Esophagus squamous epithelium (tissue), 5 donors: ENCODE results near the gene PNCK. TPM values are rescaled to one million over a fixed set of nuclear protein-coding genes. Genes with fewer than 3 reads are reported as not detected.

ENCODE experiments used
- DNase-seq: peaks from one replicate; lab custom pipeline; 2025; lab: John Stamatoyannopoulos, UW
- H3K27ac ChIP-seq, 4 donors: fragments of 200-600 bp; sonication (generic); one replicate each; pipeline ENCODE4 v1.5.1; 2016 to 2019; ENCODE audit warnings: mild to moderate bottlenecking in 1 of 4
- H3K27me3 ChIP-seq, 4 donors: fragments of 200-600 bp; sonication (generic); 1 replicate in 3 of 4; 2 replicates in 1 of 4; pipeline versions ENCODE4 v1.5.1 to v1.6.0; 2017 to 2021; ENCODE audit warnings: antibody characterized with exemption in 1 of 4
- H3K36me3 ChIP-seq, 3 donors: fragments of 200-600 bp; sonication (generic); one replicate each; pipeline ENCODE4 v1.5.1; 2016 to 2019
- H3K4me1 ChIP-seq, 3 donors: fragments of 200-600 bp; sonication (generic); one replicate each; pipeline ENCODE4 v1.5.1; 2017 to 2019
- H3K4me3 ChIP-seq, 4 donors: fragments of 200-600 bp; sonication (generic); 1 replicate in 3 of 4; 2 replicates in 1 of 4; pipeline ENCODE4 v1.5.1; 2016 to 2019; ENCODE audit warnings: mild to moderate bottlenecking in 2 of 4, moderate library complexity in 1 of 4
- H3K9me3 ChIP-seq, 3 donors: fragments of 200-600 bp; sonication (generic); one replicate each; pipeline ENCODE4 v1.5.1; 2016 to 2019
- POLR2A ChIP-seq, 4 donors: fragments of 450-650 bp; IDR thresholded peaks; one replicate each; pipeline ENCODE4 v1.6.1; 2017; ENCODE audit warnings: antibody characterized with exemption in 4 of 4, mild to moderate bottlenecking in 4 of 4, moderate library complexity in 3 of 4
- WGBS, 2 donors: methylation state at CpG; one replicate each; pipeline ENCODE4 v1.1.5; 2018; 5-methylcytosine and 5-hydroxymethylcytosine counted together
- intact Hi-C: fragments of 100-400 bp; cut with DNase I; formaldehyde crosslinking; loops from one replicate; pipeline ENCODE4 v1.15.0; 2022
- total RNA-seq, 4 donors: library from RNA; depleted of rRNA; stranded (reverse); fragments of >200 nt; gene quantifications; one replicate each; pipeline ENCODE4 v1.1.0, GENCODE V29; 2016
- TF ChIP-seq, protein P1 (sequence below), 6 experiments: fragments of 450-650 bp in 4 of 6; fragments of 200-600 bp in 2 of 6; sonication (generic) in 2 of 6; IDR thresholded peaks; one replicate each; pipeline ENCODE4 v1.5.1; 2016 to 2019; ENCODE audit warnings: antibody characterized with exemption in 6 of 6, mild to moderate bottlenecking in 4 of 6, moderate library complexity in 4 of 6
- donor health status: DM: yes; HTN: yes; CAD: no.

PNCK gene
- total RNA-seq, 4 donors from 2014 or later, result 0.82 to 5.7 (median 1.5) TPM; not detected in 1

DNA sequence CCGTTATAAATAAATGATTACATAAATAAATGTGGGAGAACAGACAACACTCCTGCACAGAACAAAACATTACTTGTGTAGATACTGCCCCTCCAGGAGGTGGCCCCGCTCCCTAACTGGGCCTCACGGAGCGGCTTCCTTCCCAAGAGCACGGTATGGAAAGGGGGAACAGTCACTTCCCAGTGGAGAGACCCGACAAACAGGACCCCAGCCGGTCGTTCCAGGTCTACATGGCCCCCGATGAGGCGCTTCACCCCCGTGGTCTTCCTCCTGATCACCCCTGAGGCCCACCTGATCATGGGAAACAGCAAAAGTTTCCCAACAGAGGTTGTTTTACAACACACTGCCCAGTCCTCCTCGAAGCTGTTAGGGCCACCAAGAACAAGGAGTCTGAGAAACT, 7.6 kb upstream of the PNCK start:
- Histone ChIP-seq H3K27me3 (no peaks in the 10 kb centered on the region), H3K9me3 (no peaks in the 10 kb centered on the region), H3K27ac (no peak overlapping the region), H3K36me3 (no peaks in the 10 kb centered on the region), H3K4me1 (no peaks in the 10 kb centered on the region), H3K4me3 (no peak overlapping the region)
- no peak for DNase-seq
- intact Hi-C loops, result no loop called here
- 70 to 76% methylated on average over 3 to 11 of the region's 12 CpGs for WGBS, 2 donors
- TF ChIP-seq, protein P1, sequence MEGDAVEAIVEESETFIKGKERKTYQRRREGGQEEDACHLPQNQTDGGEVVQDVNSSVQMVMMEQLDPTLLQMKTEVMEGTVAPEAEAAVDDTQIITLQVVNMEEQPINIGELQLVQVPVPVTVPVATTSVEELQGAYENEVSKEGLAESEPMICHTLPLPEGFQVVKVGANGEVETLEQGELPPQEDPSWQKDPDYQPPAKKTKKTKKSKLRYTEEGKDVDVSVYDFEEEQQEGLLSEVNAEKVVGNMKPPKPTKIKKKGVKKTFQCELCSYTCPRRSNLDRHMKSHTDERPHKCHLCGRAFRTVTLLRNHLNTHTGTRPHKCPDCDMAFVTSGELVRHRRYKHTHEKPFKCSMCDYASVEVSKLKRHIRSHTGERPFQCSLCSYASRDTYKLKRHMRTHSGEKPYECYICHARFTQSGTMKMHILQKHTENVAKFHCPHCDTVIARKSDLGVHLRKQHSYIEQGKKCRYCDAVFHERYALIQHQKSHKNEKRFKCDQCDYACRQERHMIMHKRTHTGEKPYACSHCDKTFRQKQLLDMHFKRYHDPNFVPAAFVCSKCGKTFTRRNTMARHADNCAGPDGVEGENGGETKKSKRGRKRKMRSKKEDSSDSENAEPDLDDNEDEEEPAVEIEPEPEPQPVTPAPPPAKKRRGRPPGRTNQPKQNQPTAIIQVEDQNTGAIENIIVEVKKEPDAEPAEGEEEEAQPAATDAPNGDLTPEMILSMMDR (IDR thresholded peaks at IDR 0.05), result no peak
- no peak for TF ChIP-seq POLR2A (IDR thresholded peaks at IDR 0.05)

DNA sequence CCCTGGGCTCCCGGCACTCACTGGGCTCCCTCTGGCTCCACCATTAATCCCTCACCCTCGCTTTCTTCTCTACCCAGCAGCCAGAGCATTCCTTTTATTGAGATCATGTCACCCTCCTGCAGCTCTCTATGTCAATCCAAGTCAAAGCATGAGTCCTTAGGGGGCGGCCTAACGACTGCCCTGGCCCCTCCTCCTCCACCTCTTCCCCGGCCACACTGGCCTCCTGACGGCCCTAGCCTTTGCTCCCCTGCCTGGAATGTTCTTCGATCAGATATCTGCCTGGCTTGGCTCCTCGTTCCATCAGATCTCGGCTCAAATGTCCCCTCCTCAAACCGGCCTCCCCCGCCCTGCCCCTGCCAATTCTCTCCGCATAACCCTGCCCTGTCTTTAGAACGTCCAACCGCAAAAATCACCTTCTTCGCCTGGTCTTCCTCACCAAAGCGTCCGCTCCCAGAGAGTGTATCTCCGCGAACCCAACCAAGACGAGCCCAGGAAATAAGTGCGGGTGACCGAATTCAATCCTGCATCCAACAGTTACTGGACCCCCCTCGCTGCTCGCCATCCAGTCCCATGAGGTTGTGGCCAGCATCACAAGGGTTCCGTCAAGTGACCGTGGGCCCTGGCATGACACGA, 722 bp upstream of the PNCK start:
- intact Hi-C loops, result no loop called here
- H3K27me3 ChIP-seq, result peaks cover 0 to 33% (median 0%) of the 10 kb centered on the region in 4 donors
- H3K4me3 ChIP-seq, result no peak overlapping the region
- TF ChIP-seq, protein P1 (IDR thresholded peaks at IDR 0.05), result no peak
- TF ChIP-seq POLR2A (IDR thresholded peaks at IDR 0.05), result no peak
- DNase-seq, result no peak
- H3K27ac ChIP-seq, result no peak overlapping the region
- peaks cover 0 to 7% (median 0%) of the 10 kb centered on the region in 3 donors for H3K4me1 ChIP-seq
- WGBS, 2 donors, result 81 to 82% methylated on average over 13 to 27 of the region's 27 CpGs
- H3K36me3 ChIP-seq, result no peaks in the 10 kb centered on the region
- no peaks in the 10 kb centered on the region for H3K9me3 ChIP-seq

DNA sequence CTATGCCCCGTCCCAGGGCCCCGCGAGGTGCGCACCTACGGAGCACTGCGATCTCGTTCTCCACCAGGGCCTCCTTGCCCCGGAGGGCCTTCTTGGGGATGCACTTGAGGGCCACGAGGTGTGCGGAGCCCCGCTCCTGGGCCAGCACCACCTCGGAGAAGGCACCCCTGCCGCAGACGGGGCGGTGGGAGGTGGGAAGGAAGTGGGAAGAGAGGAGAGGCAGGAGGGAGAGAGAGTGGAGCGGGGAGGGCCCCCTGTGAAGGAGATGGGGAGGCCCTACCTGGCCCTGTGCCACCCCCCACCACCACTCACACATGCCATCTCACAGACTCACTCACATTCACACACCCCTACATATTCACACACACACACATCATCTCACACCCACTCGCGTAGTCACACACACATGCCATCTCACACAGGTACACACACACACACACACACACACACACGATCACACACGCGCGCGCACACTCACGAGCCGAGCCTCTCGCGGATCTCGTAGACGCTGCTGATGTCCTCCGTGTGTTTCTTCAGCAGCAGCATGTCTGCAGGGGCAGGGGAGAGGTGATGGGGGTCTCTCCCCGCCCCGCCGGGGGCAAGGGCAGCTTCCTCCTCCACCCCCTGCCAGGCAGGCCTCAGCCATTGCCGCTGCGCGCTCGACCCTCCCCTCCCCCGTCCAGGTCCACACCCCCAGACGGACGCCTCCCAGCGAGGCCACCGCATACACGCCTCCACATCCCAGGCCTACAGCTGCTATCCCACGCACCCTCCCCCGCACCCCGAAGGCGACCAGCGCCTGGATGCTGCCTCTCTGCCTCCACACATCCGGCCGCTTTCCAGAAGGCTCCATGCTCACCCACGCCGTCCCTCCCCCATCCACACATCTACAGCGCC, 834 bp downstream of the PNCK start:
- H3K27me3 ChIP-seq, result peaks cover 0 to 33% (median 0%) of the 10 kb centered on the region in 4 donors
- H3K9me3 ChIP-seq, result no peaks in the 10 kb centered on the region
- peaks cover 0 to 14% (median 0%) of the 10 kb centered on the region in 3 donors for H3K4me1 ChIP-seq
- no peaks in the 10 kb centered on the region for H3K36me3 ChIP-seq
- no peak for TF ChIP-seq POLR2A (IDR thresholded peaks at IDR 0.05)
- TF ChIP-seq, protein P1 (IDR thresholded peaks at IDR 0.05), result no peak
- DNase-seq, result no peak
- peak overlapping the region in 3 of 4 donors; percentile 10 to 40 (median 13) for H3K4me3 ChIP-seq
- H3K27ac ChIP-seq, result peak overlapping the region in 2 of 4 donors; percentile 29 to 34
- intact Hi-C loops, result no loop called here
- WGBS, 2 donors, result 62 to 63% methylated on average over 13 to 18 of the region's 53 CpGs

DNA sequence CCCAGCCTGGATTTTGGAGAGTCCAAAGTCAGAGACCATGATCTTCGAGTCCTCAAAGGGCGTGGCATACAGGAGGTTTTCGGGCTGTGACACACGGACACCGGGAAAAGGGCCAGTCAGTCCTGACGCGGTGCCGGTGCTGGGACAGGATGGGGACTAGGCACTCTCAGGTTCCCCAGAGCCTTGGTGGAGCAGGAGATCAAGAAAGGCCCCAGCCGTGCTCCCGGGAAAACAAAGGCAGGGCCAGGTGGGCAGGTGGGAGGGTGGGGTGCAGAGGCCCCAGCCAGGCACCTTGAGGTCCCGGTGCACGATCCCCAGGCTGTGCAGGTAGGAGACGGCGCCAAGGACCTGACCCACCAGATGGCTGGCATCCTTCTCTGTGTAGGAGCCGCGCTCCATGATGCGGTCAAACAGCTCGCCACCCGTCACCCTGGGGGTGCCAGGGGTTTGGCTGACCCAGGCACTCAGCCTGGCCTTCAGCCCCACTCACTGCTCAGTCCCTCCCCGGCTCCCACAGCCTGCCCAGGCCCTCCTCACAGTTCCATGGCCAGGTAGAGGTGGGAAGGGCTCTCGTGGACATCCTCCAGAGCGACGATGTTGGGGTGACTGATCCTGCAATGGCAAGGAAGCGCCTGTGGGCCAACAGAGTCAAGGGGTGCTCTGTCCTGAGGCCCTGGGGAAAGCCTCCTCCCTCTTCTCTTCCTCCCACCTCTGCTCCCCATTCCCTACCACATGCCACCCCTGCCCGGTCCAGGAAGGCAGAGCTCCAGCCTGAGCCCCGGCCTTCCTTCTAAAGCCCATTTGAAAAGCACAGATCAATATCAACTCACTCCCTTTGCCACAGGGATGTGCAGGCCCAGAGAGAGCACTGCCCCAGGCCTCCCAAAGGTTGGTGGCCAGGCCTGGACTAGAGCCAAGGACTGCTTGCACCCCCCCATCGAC, 1.8 kb downstream of the PNCK start:
- 90 to 100% methylated on average over 2 to 14 of the region's 27 CpGs for WGBS, 2 donors
- no peak overlapping the region for H3K27ac ChIP-seq
- no peak for DNase-seq
- intact Hi-C loops, result no loop called here
- H3K36me3 ChIP-seq, result no peaks in the 10 kb centered on the region
- H3K4me3 ChIP-seq, result no peak overlapping the region
- peaks cover 0 to 33% (median 0%) of the 10 kb centered on the region in 4 donors for H3K27me3 ChIP-seq
- no peaks in the 10 kb centered on the region for H3K9me3 ChIP-seq
- H3K4me1 ChIP-seq, result peaks cover 0 to 17% (median 0%) of the 10 kb centered on the region in 3 donors
- TF ChIP-seq, protein P1 (IDR thresholded peaks at IDR 0.05), result no peak
- no peak for TF ChIP-seq POLR2A (IDR thresholded peaks at IDR 0.05)
